ENCODE results near the gene NSUN3.

NSUN3 gene

DNA sequence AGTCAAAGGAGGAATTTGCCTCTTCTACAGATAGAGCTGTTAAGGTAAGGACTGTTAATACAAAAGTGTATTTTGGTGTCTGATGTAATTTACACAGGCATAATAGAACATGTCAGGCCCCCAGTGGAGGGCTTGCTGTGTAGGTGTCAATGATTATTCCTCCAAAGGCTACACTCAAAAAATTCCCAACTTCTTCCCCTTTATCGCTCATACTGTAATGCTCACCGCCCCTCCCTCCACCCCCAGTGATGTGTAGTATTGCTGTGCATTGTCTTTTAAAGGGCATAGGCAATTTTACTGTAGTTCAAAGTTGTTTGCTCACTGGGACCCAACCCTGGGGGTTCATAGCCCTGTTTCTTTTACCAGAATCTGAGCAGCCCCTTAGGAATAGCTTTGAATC, 32.2 kb downstream of the NSUN3 start:
- no peak for TF ChIP-seq ISL1 (CRISPR knock-in tag; IDR thresholded peaks at IDR 0.05)
- TF ChIP-seq, protein P1, sequence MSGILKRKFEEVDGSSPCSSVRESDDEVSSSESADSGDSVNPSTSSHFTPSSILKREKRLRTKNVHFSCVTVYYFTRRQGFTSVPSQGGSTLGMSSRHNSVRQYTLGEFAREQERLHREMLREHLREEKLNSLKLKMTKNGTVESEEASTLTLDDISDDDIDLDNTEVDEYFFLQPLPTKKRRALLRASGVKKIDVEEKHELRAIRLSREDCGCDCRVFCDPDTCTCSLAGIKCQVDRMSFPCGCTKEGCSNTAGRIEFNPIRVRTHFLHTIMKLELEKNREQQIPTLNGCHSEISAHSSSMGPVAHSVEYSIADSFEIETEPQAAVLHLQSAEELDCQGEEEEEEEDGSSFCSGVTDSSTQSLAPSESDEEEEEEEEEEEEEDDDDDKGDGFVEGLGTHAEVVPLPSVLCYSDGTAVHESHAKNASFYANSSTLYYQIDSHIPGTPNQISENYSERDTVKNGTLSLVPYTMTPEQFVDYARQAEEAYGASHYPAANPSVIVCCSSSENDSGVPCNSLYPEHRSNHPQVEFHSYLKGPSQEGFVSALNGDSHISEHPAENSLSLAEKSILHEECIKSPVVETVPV (CRISPR knock-in tag; IDR thresholded peaks at IDR 0.05), result no peak
- no peak for TF ChIP-seq BACH2 (CRISPR knock-in tag; IDR thresholded peaks at IDR 0.05; ENCODE audit: borderline replicate concordance)
- TF ChIP-seq RARB (CRISPR knock-in tag; IDR thresholded peaks at IDR 0.05), result no peak
- TF ChIP-seq ZNF70 (CRISPR knock-in tag; IDR thresholded peaks at IDR 0.05), result no peak
- TF ChIP-seq TOX (CRISPR knock-in tag; IDR thresholded peaks at IDR 0.05; ENCODE audit: borderline replicate concordance), result no peak
- no peak for TF ChIP-seq ZFP3 (CRISPR knock-in tag; IDR thresholded peaks at IDR 0.05)
- TF ChIP-seq, protein P2, sequence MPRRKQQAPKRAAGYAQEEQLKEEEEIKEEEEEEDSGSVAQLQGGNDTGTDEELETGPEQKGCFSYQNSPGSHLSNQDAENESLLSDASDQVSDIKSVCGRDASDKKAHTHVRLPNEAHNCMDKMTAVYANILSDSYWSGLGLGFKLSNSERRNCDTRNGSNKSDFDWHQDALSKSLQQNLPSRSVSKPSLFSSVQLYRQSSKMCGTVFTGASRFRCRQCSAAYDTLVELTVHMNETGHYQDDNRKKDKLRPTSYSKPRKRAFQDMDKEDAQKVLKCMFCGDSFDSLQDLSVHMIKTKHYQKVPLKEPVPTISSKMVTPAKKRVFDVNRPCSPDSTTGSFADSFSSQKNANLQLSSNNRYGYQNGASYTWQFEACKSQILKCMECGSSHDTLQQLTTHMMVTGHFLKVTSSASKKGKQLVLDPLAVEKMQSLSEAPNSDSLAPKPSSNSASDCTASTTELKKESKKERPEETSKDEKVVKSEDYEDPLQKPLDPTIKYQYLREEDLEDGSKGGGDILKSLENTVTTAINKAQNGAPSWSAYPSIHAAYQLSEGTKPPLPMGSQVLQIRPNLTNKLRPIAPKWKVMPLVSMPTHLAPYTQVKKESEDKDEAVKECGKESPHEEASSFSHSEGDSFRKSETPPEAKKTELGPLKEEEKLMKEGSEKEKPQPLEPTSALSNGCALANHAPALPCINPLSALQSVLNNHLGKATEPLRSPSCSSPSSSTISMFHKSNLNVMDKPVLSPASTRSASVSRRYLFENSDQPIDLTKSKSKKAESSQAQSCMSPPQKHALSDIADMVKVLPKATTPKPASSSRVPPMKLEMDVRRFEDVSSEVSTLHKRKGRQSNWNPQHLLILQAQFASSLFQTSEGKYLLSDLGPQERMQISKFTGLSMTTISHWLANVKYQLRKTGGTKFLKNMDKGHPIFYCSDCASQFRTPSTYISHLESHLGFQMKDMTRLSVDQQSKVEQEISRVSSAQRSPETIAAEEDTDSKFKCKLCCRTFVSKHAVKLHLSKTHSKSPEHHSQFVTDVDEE (CRISPR knock-in tag; IDR thresholded peaks at IDR 0.05), result no peak
- TF ChIP-seq SNAI2 (CRISPR knock-in tag; IDR thresholded peaks at IDR 0.05), result no peak
- TF ChIP-seq, protein P3, sequence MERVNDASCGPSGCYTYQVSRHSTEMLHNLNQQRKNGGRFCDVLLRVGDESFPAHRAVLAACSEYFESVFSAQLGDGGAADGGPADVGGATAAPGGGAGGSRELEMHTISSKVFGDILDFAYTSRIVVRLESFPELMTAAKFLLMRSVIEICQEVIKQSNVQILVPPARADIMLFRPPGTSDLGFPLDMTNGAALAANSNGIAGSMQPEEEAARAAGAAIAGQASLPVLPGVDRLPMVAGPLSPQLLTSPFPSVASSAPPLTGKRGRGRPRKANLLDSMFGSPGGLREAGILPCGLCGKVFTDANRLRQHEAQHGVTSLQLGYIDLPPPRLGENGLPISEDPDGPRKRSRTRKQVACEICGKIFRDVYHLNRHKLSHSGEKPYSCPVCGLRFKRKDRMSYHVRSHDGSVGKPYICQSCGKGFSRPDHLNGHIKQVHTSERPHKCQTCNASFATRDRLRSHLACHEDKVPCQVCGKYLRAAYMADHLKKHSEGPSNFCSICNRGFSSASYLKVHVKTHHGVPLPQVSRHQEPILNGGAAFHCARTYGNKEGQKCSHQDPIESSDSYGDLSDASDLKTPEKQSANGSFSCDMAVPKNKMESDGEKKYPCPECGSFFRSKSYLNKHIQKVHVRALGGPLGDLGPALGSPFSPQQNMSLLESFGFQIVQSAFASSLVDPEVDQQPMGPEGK (CRISPR knock-in tag; IDR thresholded peaks at IDR 0.05; ENCODE audit: borderline replicate concordance), result no peak
- TF ChIP-seq, protein P4, sequence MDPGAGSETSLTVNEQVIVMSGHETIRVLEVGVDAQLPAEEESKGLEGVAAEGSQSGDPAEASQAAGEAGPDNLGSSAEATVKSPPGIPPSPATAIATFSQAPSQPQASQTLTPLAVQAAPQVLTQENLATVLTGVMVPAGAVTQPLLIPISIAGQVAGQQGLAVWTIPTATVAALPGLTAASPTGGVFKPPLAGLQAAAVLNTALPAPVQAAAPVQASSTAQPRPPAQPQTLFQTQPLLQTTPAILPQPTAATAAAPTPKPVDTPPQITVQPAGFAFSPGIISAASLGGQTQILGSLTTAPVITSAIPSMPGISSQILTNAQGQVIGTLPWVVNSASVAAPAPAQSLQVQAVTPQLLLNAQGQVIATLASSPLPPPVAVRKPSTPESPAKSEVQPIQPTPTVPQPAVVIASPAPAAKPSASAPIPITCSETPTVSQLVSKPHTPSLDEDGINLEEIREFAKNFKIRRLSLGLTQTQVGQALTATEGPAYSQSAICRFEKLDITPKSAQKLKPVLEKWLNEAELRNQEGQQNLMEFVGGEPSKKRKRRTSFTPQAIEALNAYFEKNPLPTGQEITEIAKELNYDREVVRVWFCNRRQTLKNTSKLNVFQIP (CRISPR knock-in tag; IDR thresholded peaks at IDR 0.05; ENCODE audit: borderline replicate concordance, low read depth), result no peak
- TF ChIP-seq ARNTL (CRISPR knock-in tag; IDR thresholded peaks at IDR 0.05; ENCODE audit: borderline replicate concordance, low read depth), result no peak
- TF ChIP-seq PPARA (CRISPR knock-in tag; IDR thresholded peaks at IDR 0.05; ENCODE audit: borderline replicate concordance), result no peak
- ATAC-seq, result no peak

DNA sequence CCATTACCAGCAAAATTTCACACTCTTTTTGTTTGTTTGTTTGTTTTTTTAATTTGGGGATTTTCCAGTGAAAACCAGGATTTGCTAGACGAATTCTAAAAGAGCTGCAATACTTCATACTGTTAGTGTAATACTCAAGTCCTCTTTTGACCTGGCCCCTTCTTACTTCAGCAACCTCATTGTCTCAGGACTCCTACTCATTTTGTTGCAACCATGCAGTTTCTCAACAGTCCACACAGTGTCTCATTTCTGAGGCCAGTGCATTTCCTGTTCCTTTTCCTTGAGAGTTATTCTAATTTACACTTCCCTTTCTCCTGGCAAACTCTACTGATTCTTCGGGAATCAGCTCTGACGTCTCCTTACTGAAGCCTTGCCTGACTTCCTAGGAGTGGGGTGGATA, 35.6 kb downstream of the NSUN3 start:
- no peak for ATAC-seq
- no peak for TF ChIP-seq GLIS3 (CRISPR knock-in tag; IDR thresholded peaks at IDR 0.05)
- TF ChIP-seq, protein P2 (CRISPR knock-in tag; IDR thresholded peaks at IDR 0.05), result no peak
- TF ChIP-seq CSDC2 (CRISPR knock-in tag; IDR thresholded peaks at IDR 0.05), result no peak
- no peak for TF ChIP-seq RARB (CRISPR knock-in tag; IDR thresholded peaks at IDR 0.05)
- no peak for TF ChIP-seq PPARA (CRISPR knock-in tag; IDR thresholded peaks at IDR 0.05; ENCODE audit: borderline replicate concordance)
- no peak for TF ChIP-seq ZFP30 (CRISPR knock-in tag; IDR thresholded peaks at IDR 0.05)
- TF ChIP-seq ZFP3 (CRISPR knock-in tag; IDR thresholded peaks at IDR 0.05), result no peak
- no peak for TF ChIP-seq ARNTL (CRISPR knock-in tag; IDR thresholded peaks at IDR 0.05; ENCODE audit: borderline replicate concordance, low read depth)
- TF ChIP-seq SNAI2 (CRISPR knock-in tag; IDR thresholded peaks at IDR 0.05), result no peak
- TF ChIP-seq, protein P5, sequence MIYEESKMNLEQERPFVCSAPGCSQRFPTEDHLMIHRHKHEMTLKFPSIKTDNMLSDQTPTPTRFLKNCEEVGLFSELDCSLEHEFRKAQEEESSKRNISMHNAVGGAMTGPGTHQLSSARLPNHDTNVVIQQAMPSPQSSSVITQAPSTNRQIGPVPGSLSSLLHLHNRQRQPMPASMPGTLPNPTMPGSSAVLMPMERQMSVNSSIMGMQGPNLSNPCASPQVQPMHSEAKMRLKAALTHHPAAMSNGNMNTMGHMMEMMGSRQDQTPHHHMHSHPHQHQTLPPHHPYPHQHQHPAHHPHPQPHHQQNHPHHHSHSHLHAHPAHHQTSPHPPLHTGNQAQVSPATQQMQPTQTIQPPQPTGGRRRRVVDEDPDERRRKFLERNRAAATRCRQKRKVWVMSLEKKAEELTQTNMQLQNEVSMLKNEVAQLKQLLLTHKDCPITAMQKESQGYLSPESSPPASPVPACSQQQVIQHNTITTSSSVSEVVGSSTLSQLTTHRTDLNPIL (CRISPR knock-in tag; IDR thresholded peaks at IDR 0.05; ENCODE audit: low read depth), result no peak
- TF ChIP-seq TCF4 (CRISPR knock-in tag; IDR thresholded peaks at IDR 0.05; ENCODE audit: borderline replicate concordance), result no peak
- no peak for TF ChIP-seq ZC3H10 (CRISPR knock-in tag; IDR thresholded peaks at IDR 0.05)
- TF ChIP-seq, protein P4 (CRISPR knock-in tag; IDR thresholded peaks at IDR 0.05; ENCODE audit: borderline replicate concordance, low read depth), result no peak
- no peak for TF ChIP-seq OSR1 (CRISPR knock-in tag; IDR thresholded peaks at IDR 0.05)
- TF ChIP-seq, protein P3 (CRISPR knock-in tag; IDR thresholded peaks at IDR 0.05; ENCODE audit: borderline replicate concordance), result no peak
- TF ChIP-seq, protein P1 (CRISPR knock-in tag; IDR thresholded peaks at IDR 0.05), result no peak
- TF ChIP-seq ZNF565 (CRISPR knock-in tag; conservative IDR thresholded peaks at IDR 0.05; ENCODE audit: low read depth), result no peak
- no peak for TF ChIP-seq ZNF70 (CRISPR knock-in tag; IDR thresholded peaks at IDR 0.05)
